Measurements from ENCODE around the gene FOXI2.

The FOXI2 gene

GRCh38 chr10:127736915-127737562 is at the start of gene FOXI2:
TSS of gene FOXI2 (plus strand) at chr10:127737185. CDS start at chr10:127737274, 89 bp downstream.
- H3K27ac ChIP-seq = no peak within 1 kb of the TSS
- H3K4me2 ChIP-seq = no peak within 1 kb of the TSS
- H3K9me3 ChIP-seq = peaks cover 47% of the 10 kb centered on the region
- no peak for TF ChIP-seq Cebpa-rat (IDR thresholded peaks at IDR 0.05)
- H3K4me1 ChIP-seq = no peaks in the 10 kb centered on the region
- H3K9ac ChIP-seq = no peak within 1 kb of the TSS
- H3K27me3 ChIP-seq = peaks cover 22% of the 10 kb centered on the region
- no peaks in the 10 kb centered on the region for H3K36me3 ChIP-seq
- H3K4me3 ChIP-seq = 0 out of 2 replicates have a peak within 1 kb of the TSS, but pooled peaks have one; percentile 3
- H4K20me1 ChIP-seq = no peaks in the 10 kb centered on the region

GRCh38 chr10:127687548-127687947 is 49.4 kb upstream of the FOXI2 start:
- Histone ChIP-seq H3K36me3 (no peaks in the 10 kb centered on the region), H3K9me3 (no peaks in the 10 kb centered on the region), H3K4me2 (no peak overlapping the region), H3K27ac (no peak overlapping the region), H3K9ac (no peak overlapping the region), H3K4me3 (no peak overlapping the region), H4K20me1 (no peaks in the 10 kb centered on the region), H3K4me1 (no peaks in the 10 kb centered on the region), H3K27me3 (no peaks in the 10 kb centered on the region)
- no peak for TF ChIP-seq Cebpa-rat (IDR thresholded peaks at IDR 0.05)

- no peak overlapping the region for H3K4me2 ChIP-seq
- H3K9me3 ChIP-seq = no peaks in the 10 kb centered on the region
- H3K27ac ChIP-seq = no peak overlapping the region
- no peaks in the 10 kb centered on the region for H3K27me3 ChIP-seq
- H3K9ac ChIP-seq = no peak overlapping the region
- H3K36me3 ChIP-seq = no peaks in the 10 kb centered on the region
- no peaks in the 10 kb centered on the region for H3K4me1 ChIP-seq
- no peak overlapping the region for H3K4me3 ChIP-seq
- no peak for TF ChIP-seq Cebpa-rat (IDR thresholded peaks at IDR 0.05)
- H4K20me1 ChIP-seq = no peaks in the 10 kb centered on the region
These were observed 46.7 kb upstream of the FOXI2 start for GRCh38 chr10:127690176-127690835.

- H3K4me1 ChIP-seq = no peaks in the 10 kb centered on the region
- no peaks in the 10 kb centered on the region for H3K36me3 ChIP-seq
- no peak overlapping the region for H3K27ac ChIP-seq
- no peak overlapping the region for H3K9ac ChIP-seq
- no peaks in the 10 kb centered on the region for H4K20me1 ChIP-seq
- H3K27me3 ChIP-seq = no peaks in the 10 kb centered on the region
- H3K9me3 ChIP-seq = no peaks in the 10 kb centered on the region
- H3K4me2 ChIP-seq = no peak overlapping the region
- no peak overlapping the region for H3K4me3 ChIP-seq
- no peak for TF ChIP-seq Cebpa-rat (IDR thresholded peaks at IDR 0.05)
These were observed 42.3 kb upstream of the FOXI2 start for GRCh38 chr10:127694580-127695193.

GRCh38 chr10:127695431-127695830 is 41.6 kb upstream of the FOXI2 start:
- Histone ChIP-seq H3K27me3 (no peaks in the 10 kb centered on the region), H3K27ac (no peak overlapping the region), H3K4me1 (no peaks in the 10 kb centered on the region), H3K36me3 (no peaks in the 10 kb centered on the region), H4K20me1 (no peaks in the 10 kb centered on the region), H3K4me2 (no peak overlapping the region), H3K4me3 (no peak overlapping the region), H3K9ac (no peak overlapping the region), H3K9me3 (no peaks in the 10 kb centered on the region)
- TF ChIP-seq Cebpa-rat (IDR thresholded peaks at IDR 0.05) = no peak

GRCh38 chr10:127698886-127699285 is 38.1 kb upstream of the FOXI2 start:
- Histone ChIP-seq H3K4me3 (no peak overlapping the region), H3K9ac (no peak overlapping the region)
- TF ChIP-seq Cebpa-rat (IDR thresholded peaks at IDR 0.05) = no peak

GRCh38 chr10:127699311-127699710 is 37.7 kb upstream of the FOXI2 start:
- no peak overlapping the region for H3K27ac ChIP-seq
- no peak overlapping the region for H3K9ac ChIP-seq
- no peaks in the 10 kb centered on the region for H3K36me3 ChIP-seq
- H3K4me3 ChIP-seq = no peak overlapping the region
- no peaks in the 10 kb centered on the region for H4K20me1 ChIP-seq
- H3K4me2 ChIP-seq = no peak overlapping the region
- H3K9me3 ChIP-seq = no peaks in the 10 kb centered on the region
- no peaks in the 10 kb centered on the region for H3K4me1 ChIP-seq
- H3K27me3 ChIP-seq = no peaks in the 10 kb centered on the region
- TF ChIP-seq Cebpa-rat (IDR thresholded peaks at IDR 0.05) = no peak

More at GRCh38 chr10:127698886-127699285, 38.1 kb upstream of the FOXI2 start:
- H3K27ac ChIP-seq = no peak overlapping the region
- no peaks in the 10 kb centered on the region for H3K9me3 ChIP-seq
- no peaks in the 10 kb centered on the region for H3K27me3 ChIP-seq
- no peak overlapping the region for H3K4me2 ChIP-seq
- no peaks in the 10 kb centered on the region for H3K4me1 ChIP-seq
- no peaks in the 10 kb centered on the region for H4K20me1 ChIP-seq
- H3K36me3 ChIP-seq = no peaks in the 10 kb centered on the region

- no peaks in the 10 kb centered on the region for H4K20me1 ChIP-seq
- H3K36me3 ChIP-seq = no peaks in the 10 kb centered on the region
- no peaks in the 10 kb centered on the region for H3K9me3 ChIP-seq
- no peak overlapping the region for H3K27ac ChIP-seq
- no peak overlapping the region for H3K4me3 ChIP-seq
- H3K4me2 ChIP-seq = no peak overlapping the region
- TF ChIP-seq Cebpa-rat (IDR thresholded peaks at IDR 0.05) = no peak
- H3K9ac ChIP-seq = no peak overlapping the region
- H3K4me1 ChIP-seq = no peaks in the 10 kb centered on the region
- H3K27me3 ChIP-seq = no peaks in the 10 kb centered on the region
These were observed 34.7 kb upstream of the FOXI2 start for GRCh38 chr10:127702271-127702670.

GRCh38 chr10:127715249-127715648 is 21.7 kb upstream of the FOXI2 start:
- no peaks in the 10 kb centered on the region for H4K20me1 ChIP-seq
- H3K4me1 ChIP-seq = peaks cover 4% of the 10 kb centered on the region
- H3K9ac ChIP-seq = no peak overlapping the region
- H3K4me2 ChIP-seq = no peak overlapping the region
- no peak overlapping the region for H3K4me3 ChIP-seq
- H3K27me3 ChIP-seq = no peaks in the 10 kb centered on the region
- TF ChIP-seq Cebpa-rat (IDR thresholded peaks at IDR 0.05) = no peak
- no peaks in the 10 kb centered on the region for H3K36me3 ChIP-seq
- no peak overlapping the region for H3K27ac ChIP-seq
- no peaks in the 10 kb centered on the region for H3K9me3 ChIP-seq

GRCh38 chr10:127715782-127716378 is 21.1 kb upstream of the FOXI2 start:
- Histone ChIP-seq H3K4me2 (no peak overlapping the region), H3K27ac (no peak overlapping the region), H3K27me3 (no peaks in the 10 kb centered on the region), H3K4me1 (peaks cover 6% of the 10 kb centered on the region), H3K9ac (no peak overlapping the region), H4K20me1 (no peaks in the 10 kb centered on the region), H3K4me3 (no peak overlapping the region), H3K36me3 (no peaks in the 10 kb centered on the region), H3K9me3 (no peaks in the 10 kb centered on the region)
- TF ChIP-seq Cebpa-rat (IDR thresholded peaks at IDR 0.05) = no peak
